ENCODE results near the gene BCL2L13.
A peak's percentile ranks its signal among the peaks of the same experiment; 100 is the strongest.

Gene BCL2L13

GRCh38 chr22:17738386-17739128 lies 100.0 kb downstream of the BCL2L13 start:
- CTCF ChIA-PET: interaction anchor here (1.9 kb wide), 1 partner anchor 47 kb away, joined by 5 read pairs; no protein-coding TSS in a partner anchor
- no peak for TF ChIP-seq FOXK2 (IDR thresholded peaks at IDR 0.05)
- no peak for TF ChIP-seq BHLHE40 (IDR thresholded peaks at IDR 0.05; ENCODE audit: borderline replicate concordance)
- TF ChIP-seq SP1 (IDR thresholded peaks at IDR 0.05): no peak
- TF ChIP-seq PKNOX1 (IDR thresholded peaks at IDR 0.05): no peak
- TF ChIP-seq ZNF384 (IDR thresholded peaks at IDR 0.05): no peak
- no peak for TF ChIP-seq FOXM1 (IDR thresholded peaks at IDR 0.05; ENCODE audit: borderline replicate concordance)
- POLR2A ChIA-PET: no interaction called here

GRCh38 chr22:17739196-17739975 lies 100.8 kb downstream of the BCL2L13 start:
- no peak for TF ChIP-seq CTBP1 (IDR thresholded peaks at IDR 0.05; ENCODE audit: borderline replicate concordance)
- TF ChIP-seq FOXM1 (IDR thresholded peaks at IDR 0.05; ENCODE audit: borderline replicate concordance): no peak
- TF ChIP-seq TARDBP (IDR thresholded peaks at IDR 0.05): no peak
- TF ChIP-seq NFRKB (IDR thresholded peaks at IDR 0.05): no peak
- TF ChIP-seq FOXK2 (IDR thresholded peaks at IDR 0.05): no peak
- no peak for TF ChIP-seq SUZ12 (IDR thresholded peaks at IDR 0.05)
- TF ChIP-seq FOXA1 (IDR thresholded peaks at IDR 0.05): no peak
- no peak for TF ChIP-seq ARNT (IDR thresholded peaks at IDR 0.05)
- TF ChIP-seq BHLHE40 (IDR thresholded peaks at IDR 0.05; ENCODE audit: borderline replicate concordance): no peak
- TF ChIP-seq LEF1 (IDR thresholded peaks at IDR 0.05; ENCODE audit: borderline replicate concordance): no peak
- no peak for TF ChIP-seq ZNF384 (IDR thresholded peaks at IDR 0.05)
- no peak for TF ChIP-seq L3MBTL2 (conservative IDR thresholded peaks at IDR 0.05)
- CTCF ChIA-PET: interaction anchor here (1.0 to 1.9 kb wide), 2 partner anchors 46 to 337 kb away, joined by 3 to 5 read pairs; no protein-coding TSS in a partner anchor

More at GRCh38 chr22:17738386-17739128, 100.0 kb downstream of the BCL2L13 start:
- no peak for DNase-seq (ENCODE audit: extremely low spot score)

GRCh38 chr22:17741866-17742526 lies 103.4 kb downstream of the BCL2L13 start:
- ChIA-PET CTCF (interaction anchor here (0.5 to 5.3 kb wide), 9 partner anchors 8 to 334 kb away, joined by 3 to 64 read pairs (median 4); no protein-coding TSS in a partner anchor), POLR2A (interaction anchor here (1.3 to 1.8 kb wide), 5 partner anchors 12 to 334 kb away, joined by 3 to 6 read pairs (median 4); partner anchors contain the start of gene BID)
- DNase-seq (ENCODE audit: extremely low spot score): no peak
- TF ChIP-seq LEF1 (IDR thresholded peaks at IDR 0.05; ENCODE audit: borderline replicate concordance): no peak
- no peak for TF ChIP-seq HDGF (IDR thresholded peaks at IDR 0.05; ENCODE audit: borderline replicate concordance)
- TF ChIP-seq L3MBTL2 (conservative IDR thresholded peaks at IDR 0.05): no peak
- TF ChIP-seq NFRKB (IDR thresholded peaks at IDR 0.05): no peak
- TF ChIP-seq ARNT (IDR thresholded peaks at IDR 0.05): no peak
- no peak for TF ChIP-seq PKNOX1 (IDR thresholded peaks at IDR 0.05)

More at GRCh38 chr22:17739196-17739975, 100.8 kb downstream of the BCL2L13 start:
- no peak for DNase-seq (ENCODE audit: extremely low spot score)
- POLR2A ChIA-PET: no interaction called here

GRCh38 chr22:17742527-17742902 lies 104.0 kb downstream of the BCL2L13 start:
- CTCF ChIA-PET: interaction anchor here (0.5 to 5.3 kb wide), 10 partner anchors 8 to 334 kb away, joined by 3 to 64 read pairs (median 4); partner anchors contain the start of gene BID
- POLR2A ChIA-PET: interaction anchor here (1.3 to 1.8 kb wide), 4 partner anchors 31 to 334 kb away, joined by 4 to 6 read pairs (median 4); partner anchors contain the start of gene BID
- TF ChIP-seq SUZ12 (IDR thresholded peaks at IDR 0.05) (no peak), FOXA1 (IDR thresholded peaks at IDR 0.05) (no peak), PKNOX1 (IDR thresholded peaks at IDR 0.05) (no peak), FOXM1 (IDR thresholded peaks at IDR 0.05; ENCODE audit: borderline replicate concordance) (no peak), ELF4 (IDR thresholded peaks at IDR 0.05) (no peak), SP1 (IDR thresholded peaks at IDR 0.05) (no peak), BHLHE40 (IDR thresholded peaks at IDR 0.05; ENCODE audit: borderline replicate concordance) (no peak), ARNT (IDR thresholded peaks at IDR 0.05) (no peak)
- DNase-seq (ENCODE audit: extremely low spot score): peak; percentile 95

- POLR2A ChIA-PET: interaction anchor here (1.3 to 1.8 kb wide), 2 partner anchors 30 to 41 kb away, joined by 6 read pairs; partner anchors contain the start of gene BID
- CTCF ChIA-PET: interaction anchor here (3.3 to 5.3 kb wide), 2 partner anchors 43 to 332 kb away, joined by 19 to 64 read pairs; no protein-coding TSS in a partner anchor
- TF ChIP-seq LEF1 (IDR thresholded peaks at IDR 0.05; ENCODE audit: borderline replicate concordance) (no peak), HDGF (IDR thresholded peaks at IDR 0.05; ENCODE audit: borderline replicate concordance) (no peak), SP1 (IDR thresholded peaks at IDR 0.05) (no peak), FOXK2 (IDR thresholded peaks at IDR 0.05) (no peak), BHLHE40 (IDR thresholded peaks at IDR 0.05; ENCODE audit: borderline replicate concordance) (no peak), ELF4 (IDR thresholded peaks at IDR 0.05) (no peak), TARDBP (IDR thresholded peaks at IDR 0.05) (no peak), SUZ12 (IDR thresholded peaks at IDR 0.05) (no peak), CTBP1 (IDR thresholded peaks at IDR 0.05; ENCODE audit: borderline replicate concordance) (no peak), FOXM1 (IDR thresholded peaks at IDR 0.05; ENCODE audit: borderline replicate concordance) (no peak), ZNF384 (IDR thresholded peaks at IDR 0.05) (no peak), ARNT (IDR thresholded peaks at IDR 0.05) (no peak), FOXA1 (IDR thresholded peaks at IDR 0.05) (no peak), L3MBTL2 (conservative IDR thresholded peaks at IDR 0.05) (no peak), NFRKB (IDR thresholded peaks at IDR 0.05) (no peak), PKNOX1 (IDR thresholded peaks at IDR 0.05) (no peak)
- DNase-seq (ENCODE audit: extremely low spot score): no peak
Observed at GRCh38 chr22:17743661-17744411, 105.3 kb downstream of the BCL2L13 start.

Data from HEK293T (cell line).